ENCODE data around the gene BLTP3B. TPM values are rescaled to one million over a fixed set of nuclear protein-coding genes. Genes with fewer than 3 reads are reported as not detected.

The BLTP3B gene
- total RNA-seq, 1 donor, result 72.9 TPM

DNA sequence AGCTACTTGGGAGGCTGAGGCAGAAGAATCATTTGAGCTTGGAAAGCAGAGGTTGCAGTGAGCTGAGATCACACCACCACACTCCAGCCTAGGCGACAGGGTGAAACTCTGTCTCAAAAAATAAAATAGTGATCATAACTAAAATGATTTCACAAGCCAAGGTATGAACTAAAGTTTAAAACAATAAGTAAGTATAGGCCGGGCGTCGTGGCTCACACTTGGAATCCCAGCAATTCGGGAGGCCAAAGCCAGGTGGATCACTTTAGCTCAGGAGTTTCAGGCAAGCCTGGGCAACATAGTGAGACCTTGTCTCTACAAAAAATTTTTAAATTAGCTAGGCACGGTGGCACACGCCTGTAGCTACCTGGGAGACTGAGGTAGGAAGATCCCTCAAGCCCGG lies 27.4 kb downstream of the BLTP3B start:
- TF ChIP-seq, protein P1, sequence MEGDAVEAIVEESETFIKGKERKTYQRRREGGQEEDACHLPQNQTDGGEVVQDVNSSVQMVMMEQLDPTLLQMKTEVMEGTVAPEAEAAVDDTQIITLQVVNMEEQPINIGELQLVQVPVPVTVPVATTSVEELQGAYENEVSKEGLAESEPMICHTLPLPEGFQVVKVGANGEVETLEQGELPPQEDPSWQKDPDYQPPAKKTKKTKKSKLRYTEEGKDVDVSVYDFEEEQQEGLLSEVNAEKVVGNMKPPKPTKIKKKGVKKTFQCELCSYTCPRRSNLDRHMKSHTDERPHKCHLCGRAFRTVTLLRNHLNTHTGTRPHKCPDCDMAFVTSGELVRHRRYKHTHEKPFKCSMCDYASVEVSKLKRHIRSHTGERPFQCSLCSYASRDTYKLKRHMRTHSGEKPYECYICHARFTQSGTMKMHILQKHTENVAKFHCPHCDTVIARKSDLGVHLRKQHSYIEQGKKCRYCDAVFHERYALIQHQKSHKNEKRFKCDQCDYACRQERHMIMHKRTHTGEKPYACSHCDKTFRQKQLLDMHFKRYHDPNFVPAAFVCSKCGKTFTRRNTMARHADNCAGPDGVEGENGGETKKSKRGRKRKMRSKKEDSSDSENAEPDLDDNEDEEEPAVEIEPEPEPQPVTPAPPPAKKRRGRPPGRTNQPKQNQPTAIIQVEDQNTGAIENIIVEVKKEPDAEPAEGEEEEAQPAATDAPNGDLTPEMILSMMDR (IDR thresholded peaks at IDR 0.05; ENCODE audit: insufficient read depth, low read length), result no peak
- DNase-seq (ENCODE audit: low read depth), result no peak
- no peak overlapping the region for H3K4me3 ChIP-seq (ENCODE audit: low read depth, low read length)

DNA sequence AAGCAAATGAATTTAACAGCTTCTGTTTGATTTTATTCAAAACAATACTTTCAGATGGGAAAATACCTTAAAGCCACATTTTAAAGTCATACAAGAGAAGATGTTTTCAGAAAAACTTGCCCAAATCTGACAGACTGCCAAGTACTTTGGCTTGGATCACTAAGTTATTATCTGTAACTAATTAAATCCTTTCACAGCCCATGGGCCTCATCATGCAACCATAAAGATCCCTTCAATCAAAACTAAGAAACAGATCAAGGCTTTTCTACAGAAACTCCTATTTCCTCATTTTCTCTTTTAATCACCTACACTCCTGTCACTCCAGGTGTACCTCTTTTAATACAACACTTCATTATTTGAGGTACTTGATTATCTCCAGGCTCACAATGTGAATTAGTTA lies 28.1 kb downstream of the BLTP3B start:
- peak; percentile 15 for DNase-seq (ENCODE audit: low read depth)
- TF ChIP-seq, protein P1 (IDR thresholded peaks at IDR 0.05; ENCODE audit: insufficient read depth, low read length), result no peak
- H3K4me3 ChIP-seq (ENCODE audit: low read depth, low read length), result no peak overlapping the region

DNA sequence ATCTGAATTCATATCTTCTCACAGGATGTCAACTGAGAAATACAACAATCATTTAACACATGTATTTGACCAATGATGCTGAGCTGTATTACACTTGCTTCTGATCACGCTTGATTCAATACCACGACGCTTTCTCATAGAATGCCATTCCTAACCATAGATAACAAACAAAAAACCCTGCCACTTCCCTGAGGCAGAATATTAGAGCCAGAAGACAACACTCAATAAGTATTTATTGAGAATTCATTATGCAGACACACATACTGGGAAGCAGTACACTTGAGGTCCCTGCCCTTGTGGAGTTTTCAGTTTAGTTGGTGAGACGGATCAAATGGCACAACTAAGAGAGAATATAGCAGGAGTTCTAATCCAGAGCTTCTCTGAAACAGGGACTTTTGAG lies 32.4 kb downstream of the BLTP3B start:
- H3K4me3 ChIP-seq (ENCODE audit: low read depth, low read length), result no peak overlapping the region
- no peak for DNase-seq (ENCODE audit: low read depth)
- TF ChIP-seq, protein P1 (IDR thresholded peaks at IDR 0.05; ENCODE audit: insufficient read depth, low read length), result no peak

DNA sequence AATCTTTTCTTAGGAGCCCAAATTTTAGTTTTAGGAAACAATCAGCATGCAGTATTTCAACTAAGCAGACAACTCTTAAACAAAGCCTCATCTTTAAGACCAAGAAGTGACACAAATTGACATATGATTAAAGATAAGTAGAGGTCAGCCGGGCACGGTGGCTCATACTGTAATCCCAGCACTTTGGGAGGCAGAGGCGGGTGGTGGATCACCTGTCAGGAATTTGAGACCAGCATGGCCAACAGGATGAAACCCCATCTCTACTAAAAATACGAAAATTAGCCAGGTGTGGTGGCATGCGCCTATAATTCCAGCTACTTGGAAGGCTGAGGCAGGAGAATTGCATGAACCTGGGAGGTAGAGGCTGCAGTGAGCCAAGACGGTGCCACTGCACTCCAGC lies 35.8 kb downstream of the BLTP3B start:
- no peak overlapping the region for H3K4me3 ChIP-seq (ENCODE audit: low read depth, low read length)
- no peak for DNase-seq (ENCODE audit: low read depth)
- TF ChIP-seq, protein P1 (IDR thresholded peaks at IDR 0.05; ENCODE audit: insufficient read depth, low read length), result no peak

DNA sequence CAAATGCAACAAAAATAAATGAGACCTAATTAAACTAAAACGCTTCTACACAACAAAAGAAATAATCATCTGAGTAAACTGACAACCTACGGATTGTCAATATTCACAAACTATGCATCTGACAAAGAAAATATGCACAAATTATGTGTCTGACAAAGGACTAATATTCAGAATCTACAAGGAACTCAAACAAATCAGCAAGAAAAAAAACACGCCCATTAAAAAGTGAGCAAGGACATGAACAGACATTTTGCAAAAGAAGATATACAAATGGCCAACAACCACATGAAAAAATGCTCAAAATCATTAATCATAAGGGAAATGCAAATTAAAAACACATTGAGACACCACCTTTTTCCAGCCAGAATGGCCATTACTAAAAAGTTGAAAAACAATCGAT lies 37.0 kb downstream of the BLTP3B start:
- peak; percentile 24 for DNase-seq (ENCODE audit: low read depth)
- H3K4me3 ChIP-seq (ENCODE audit: low read depth, low read length), result no peak overlapping the region
- TF ChIP-seq, protein P1 (IDR thresholded peaks at IDR 0.05; ENCODE audit: insufficient read depth, low read length), result no peak

DNA sequence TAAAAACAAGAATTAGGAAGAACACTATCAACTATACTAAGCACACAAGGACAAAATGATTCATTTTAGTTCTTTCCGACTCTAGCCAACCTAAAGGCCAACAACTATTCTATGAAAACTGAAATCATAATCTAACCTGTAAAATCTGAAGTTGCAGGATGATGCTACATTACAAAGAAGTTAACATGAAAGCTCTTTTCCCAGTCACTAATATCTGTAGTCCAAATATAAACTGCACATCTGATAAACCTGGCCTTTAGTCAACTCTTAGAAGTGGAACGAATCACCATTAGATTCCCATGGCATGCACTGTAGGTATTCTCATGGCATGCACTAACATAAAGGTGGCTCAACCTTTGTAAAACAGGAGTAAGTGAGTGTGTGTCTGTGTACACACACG lies 41.7 kb downstream of the BLTP3B start:
- H3K4me3 ChIP-seq (ENCODE audit: low read depth, low read length), result no peak overlapping the region
- TF ChIP-seq, protein P1 (IDR thresholded peaks at IDR 0.05; ENCODE audit: insufficient read depth, low read length), result no peak
- no peak for DNase-seq (ENCODE audit: low read depth)

Small RNA genes within 50 kb of the gene (small RNA-seq; reads per million reads assigned to genes)
- gene MIR1827 (not detected), gene RN7SL176P (not detected)

Other genes starting within 250 kb of the BLTP3B start
- gene ANKS1B, start 157.9 kb downstream of the BLTP3B start, total RNA-seq (ENCODE audit: low replicate concordance), result 1.5 and 47.0 TPM in 2 replicates
- 9.2 and 30.0 TPM in 2 replicates for gene ACTR6, start 57.9 kb upstream of the BLTP3B start, total RNA-seq (ENCODE audit: low replicate concordance)
- 2.1 and 5.9 TPM in 2 replicates for gene DEPDC4, start 124.2 kb upstream of the BLTP3B start, total RNA-seq (ENCODE audit: low replicate concordance)
- 49.1 and 49.4 TPM in 2 replicates for gene SCYL2, start 124.3 kb upstream of the BLTP3B start, total RNA-seq (ENCODE audit: low replicate concordance)
- not detected in 2 replicates for gene SLC17A8, start 214.2 kb upstream of the BLTP3B start, total RNA-seq (ENCODE audit: low replicate concordance)